ENCODE measurements around the gene MLXIP. TPM values are rescaled to one million over a fixed set of nuclear protein-coding genes. Genes with fewer than 3 reads are reported as not detected.

MLXIP gene
- total and polyA plus RNA-seq, 2 of the 8 experiments (the other 6 are each of a cell fraction or from before 2014, with no cell fraction given), result 5.5 to 40.5 TPM

DNA sequence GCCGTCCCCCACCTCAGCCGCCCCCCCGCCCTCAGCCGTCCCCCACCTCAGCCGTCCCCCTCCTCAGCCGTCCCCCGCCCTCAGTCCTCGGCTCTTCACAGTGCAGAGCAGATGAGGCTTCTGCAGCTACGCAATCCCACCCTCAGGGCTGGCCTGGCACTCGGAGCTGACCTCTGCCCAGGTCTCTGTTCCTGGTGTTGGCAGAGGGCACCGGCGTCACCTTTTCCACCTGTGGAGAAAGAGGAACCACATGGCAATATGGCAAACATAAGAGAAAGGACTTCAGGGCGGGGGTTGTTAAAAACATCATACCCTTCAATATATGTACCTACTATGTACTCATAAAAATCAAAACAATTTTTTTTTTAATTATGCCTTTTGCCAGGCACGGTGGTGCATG lies 45.8 kb downstream of the MLXIP start (continued):
- TF ChIP-seq NRF1 (IDR thresholded peaks at IDR 0.05; ENCODE audit: low read depth, low read length), result no peak
